ENCODE measurements around the gene SLC49A4.

- TF ChIP-seq, protein P1, sequence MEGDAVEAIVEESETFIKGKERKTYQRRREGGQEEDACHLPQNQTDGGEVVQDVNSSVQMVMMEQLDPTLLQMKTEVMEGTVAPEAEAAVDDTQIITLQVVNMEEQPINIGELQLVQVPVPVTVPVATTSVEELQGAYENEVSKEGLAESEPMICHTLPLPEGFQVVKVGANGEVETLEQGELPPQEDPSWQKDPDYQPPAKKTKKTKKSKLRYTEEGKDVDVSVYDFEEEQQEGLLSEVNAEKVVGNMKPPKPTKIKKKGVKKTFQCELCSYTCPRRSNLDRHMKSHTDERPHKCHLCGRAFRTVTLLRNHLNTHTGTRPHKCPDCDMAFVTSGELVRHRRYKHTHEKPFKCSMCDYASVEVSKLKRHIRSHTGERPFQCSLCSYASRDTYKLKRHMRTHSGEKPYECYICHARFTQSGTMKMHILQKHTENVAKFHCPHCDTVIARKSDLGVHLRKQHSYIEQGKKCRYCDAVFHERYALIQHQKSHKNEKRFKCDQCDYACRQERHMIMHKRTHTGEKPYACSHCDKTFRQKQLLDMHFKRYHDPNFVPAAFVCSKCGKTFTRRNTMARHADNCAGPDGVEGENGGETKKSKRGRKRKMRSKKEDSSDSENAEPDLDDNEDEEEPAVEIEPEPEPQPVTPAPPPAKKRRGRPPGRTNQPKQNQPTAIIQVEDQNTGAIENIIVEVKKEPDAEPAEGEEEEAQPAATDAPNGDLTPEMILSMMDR (IDR thresholded peaks at IDR 0.05), result no peak
- no peak for TF ChIP-seq EZH2 (IDR thresholded peaks at IDR 0.05; ENCODE audit: borderline replicate concordance, insufficient read depth, low read depth, low read length, poor library complexity, severe bottlenecking)
Measured at GRCh38 chr3:122755491-122755890, 39.4 kb upstream of the SLC49A4 start.

Data from B cell (primary cell).